OCI-LY1 (cell line): ENCODE measurements around the gene GFI1.

Experiments
- EZH2 ChIP-seq: fragments of 200-600 bp; sonication (generic), shearing (Covaris generic); IDR thresholded peaks from 2 replicates; pipeline ENCODE4 v1.8.0; 2017; ENCODE audit warnings: borderline replicate concordance, mixed run types, mild to moderate bottlenecking, antibody characterized with exemption, low read length, moderate library complexity, mixed read lengths
- TF ChIP-seq, protein P1 (sequence below): fragments of 200-600 bp; sonication (generic), shearing (Covaris generic); IDR thresholded peaks from 2 replicates; pipeline ENCODE4 v1.5.1; 2017; ENCODE audit warnings: mild to moderate bottlenecking, antibody characterized with exemption, low read length, moderate library complexity, mixed read lengths

DNA sequence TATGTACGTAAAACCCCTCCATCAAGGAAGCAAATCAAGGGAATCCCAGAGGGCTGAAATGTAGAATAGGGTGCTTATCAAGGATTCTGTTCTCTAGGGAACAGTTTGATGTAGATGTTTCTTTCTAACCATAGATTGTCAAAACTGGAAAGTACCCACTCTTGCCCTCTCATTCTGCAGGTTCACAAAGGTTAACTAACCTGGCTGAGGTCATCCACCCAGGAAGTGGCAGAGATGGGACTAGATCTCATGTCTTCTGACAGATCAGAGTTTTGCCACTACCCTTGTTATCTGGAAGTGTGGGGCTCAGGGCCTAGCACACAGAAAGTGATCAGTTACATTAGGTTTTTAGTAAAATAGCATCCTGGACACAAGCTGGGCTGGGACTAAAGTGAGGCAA, 47.4 kb downstream of the GFI1 start:
- TF ChIP-seq, protein P1, sequence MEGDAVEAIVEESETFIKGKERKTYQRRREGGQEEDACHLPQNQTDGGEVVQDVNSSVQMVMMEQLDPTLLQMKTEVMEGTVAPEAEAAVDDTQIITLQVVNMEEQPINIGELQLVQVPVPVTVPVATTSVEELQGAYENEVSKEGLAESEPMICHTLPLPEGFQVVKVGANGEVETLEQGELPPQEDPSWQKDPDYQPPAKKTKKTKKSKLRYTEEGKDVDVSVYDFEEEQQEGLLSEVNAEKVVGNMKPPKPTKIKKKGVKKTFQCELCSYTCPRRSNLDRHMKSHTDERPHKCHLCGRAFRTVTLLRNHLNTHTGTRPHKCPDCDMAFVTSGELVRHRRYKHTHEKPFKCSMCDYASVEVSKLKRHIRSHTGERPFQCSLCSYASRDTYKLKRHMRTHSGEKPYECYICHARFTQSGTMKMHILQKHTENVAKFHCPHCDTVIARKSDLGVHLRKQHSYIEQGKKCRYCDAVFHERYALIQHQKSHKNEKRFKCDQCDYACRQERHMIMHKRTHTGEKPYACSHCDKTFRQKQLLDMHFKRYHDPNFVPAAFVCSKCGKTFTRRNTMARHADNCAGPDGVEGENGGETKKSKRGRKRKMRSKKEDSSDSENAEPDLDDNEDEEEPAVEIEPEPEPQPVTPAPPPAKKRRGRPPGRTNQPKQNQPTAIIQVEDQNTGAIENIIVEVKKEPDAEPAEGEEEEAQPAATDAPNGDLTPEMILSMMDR: no peak
- no peak for TF ChIP-seq EZH2
